Stimulated activated CD8-positive, alpha-beta memory T cell treated with anti-CD3 and anti-CD28 coated beads, Interleukin-15, amount 100 ng/mL, for 48 hours (primary cell): ENCODE results near the gene SLCO4A1.

Experiments
- DNase-seq, 2 donors: peaks; one replicate each; pipeline ENCODE4 v3.0.0-alpha.2; 2020; ENCODE audit warnings: low read depth in 2 of 2

Gene SLCO4A1

DNA sequence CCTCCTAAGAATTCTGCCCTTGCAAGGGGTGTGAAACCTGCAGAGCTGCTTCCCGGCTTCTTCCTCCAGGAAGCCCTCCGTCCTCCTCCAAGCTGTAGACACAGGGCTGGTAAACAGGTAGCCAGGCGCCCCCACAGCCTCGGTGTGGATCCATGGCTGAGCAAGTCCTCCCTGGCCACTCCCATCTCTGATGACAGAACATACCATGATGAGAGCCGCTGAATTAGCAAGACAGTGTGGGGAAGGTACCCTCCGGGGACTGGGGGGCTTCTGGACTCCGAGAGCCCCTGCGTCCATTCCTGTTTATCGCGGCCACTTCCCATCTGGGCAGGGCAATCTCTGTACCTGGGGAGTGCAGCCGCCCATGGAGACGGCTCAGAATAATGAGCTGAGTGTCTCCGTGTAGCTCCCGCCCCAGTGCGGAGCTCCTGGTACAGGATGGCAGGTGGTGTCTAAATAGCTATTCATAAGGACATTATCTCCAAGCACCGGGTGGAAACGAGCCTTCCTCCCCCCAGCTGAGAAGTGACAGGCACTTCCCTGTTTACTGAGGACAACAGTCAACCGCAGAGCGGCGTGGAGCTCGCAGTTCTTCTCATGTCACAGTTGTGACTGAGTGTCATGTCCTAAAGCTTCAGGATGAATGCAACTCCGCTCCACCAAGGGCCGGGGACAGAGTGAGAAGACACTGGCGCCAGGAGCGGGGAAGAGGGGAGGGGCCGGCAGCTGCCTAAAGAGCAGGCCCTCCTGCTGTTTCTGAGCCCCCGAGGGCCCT, 43.7 kb downstream of the SLCO4A1 start:
- DNase-seq: no peak

DNA sequence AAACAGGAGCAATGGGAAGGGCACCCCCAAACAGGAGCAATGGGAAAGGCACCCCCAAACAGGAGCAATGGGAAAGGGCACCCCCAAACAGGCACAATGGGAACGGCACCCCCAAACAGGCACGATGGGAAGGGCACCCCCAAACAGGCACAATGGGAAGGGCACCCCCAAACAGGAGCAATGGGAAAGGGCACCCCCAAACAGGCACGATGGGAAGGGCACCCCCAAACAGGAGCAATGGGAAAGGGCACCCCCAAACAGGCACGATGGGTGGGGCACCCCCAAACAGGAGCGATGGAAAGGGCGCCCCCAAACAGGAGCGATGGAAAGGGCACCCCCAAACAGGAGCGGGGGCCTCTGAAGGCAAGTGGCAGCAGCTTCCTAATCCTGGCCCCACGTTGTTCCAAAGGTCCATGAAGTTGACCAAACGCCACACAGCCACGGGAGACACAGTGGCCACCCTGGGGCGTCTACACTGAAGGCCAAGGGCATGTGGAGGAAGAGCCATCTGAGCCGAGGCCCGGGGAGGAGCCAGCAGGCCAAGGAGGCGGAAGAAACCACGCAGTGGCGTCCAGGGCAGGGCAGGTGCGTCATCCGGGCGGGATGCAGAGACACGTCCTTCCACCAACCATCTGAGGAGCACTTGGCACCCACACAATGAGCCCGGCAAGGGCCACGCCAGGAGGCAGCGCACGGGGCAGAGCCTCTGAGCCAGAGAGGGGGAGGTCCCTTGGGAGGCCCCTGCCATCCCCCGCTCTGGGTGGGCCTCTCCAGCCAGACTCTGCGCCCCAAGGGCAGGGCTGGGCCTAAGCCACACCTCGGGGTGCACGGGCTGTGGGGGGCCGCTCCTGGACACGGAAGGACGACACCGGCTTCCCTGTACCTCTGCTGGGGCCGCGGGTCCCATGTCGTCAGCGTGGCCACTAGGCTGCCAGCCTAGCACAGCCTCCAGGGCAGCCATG, 44.8 kb downstream of the SLCO4A1 start:
- no peak for DNase-seq

DNA sequence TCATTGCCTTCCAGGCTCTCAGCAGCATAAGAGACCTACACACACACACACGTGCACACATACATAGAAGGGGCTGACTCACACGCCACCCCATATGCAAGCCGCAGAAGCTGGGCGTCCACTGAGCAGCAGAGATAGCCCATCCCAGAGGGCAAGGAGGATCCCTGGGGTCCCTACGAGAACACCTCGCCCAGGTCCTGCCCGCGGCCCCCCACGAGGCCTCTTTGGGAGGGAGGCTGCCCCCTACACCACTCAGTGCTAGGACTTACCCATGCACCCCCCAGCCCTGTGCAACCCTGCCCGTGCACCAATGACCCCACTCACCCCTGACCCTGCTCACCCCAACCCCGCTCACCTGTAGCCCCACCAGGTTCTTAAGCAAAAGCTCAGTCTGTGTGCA, 45.8 kb downstream of the SLCO4A1 start:
- DNase-seq: no peak

DNA sequence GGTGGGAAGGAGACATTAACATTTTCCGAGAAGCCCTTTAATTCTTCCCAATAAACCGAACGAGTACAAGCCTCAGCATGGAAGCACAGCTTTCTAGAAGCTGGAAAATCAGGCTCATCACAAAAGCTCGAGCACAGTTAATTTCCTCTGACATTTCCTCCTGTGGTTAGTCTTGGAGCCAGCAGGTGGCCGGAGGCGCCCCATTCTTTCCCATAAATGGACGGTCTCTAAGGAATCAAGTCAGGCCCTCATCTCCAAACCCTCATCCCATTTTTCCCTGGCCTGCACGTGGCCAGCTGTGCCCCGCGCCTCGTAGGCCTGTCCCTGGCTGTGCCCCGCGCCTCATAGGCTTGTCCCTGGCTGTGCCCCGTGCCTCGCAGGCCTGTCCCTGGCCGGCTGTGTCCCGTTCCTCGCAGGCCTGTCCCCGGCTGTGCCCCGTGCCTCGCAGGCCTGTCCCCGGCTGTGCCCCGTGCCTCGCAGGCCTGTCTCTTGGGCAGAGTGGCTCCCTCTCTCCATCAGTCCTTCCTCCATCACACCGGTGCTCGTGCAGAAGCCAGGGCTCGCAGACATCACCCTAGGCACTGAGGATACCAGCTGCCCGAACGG, 46.7 kb downstream of the SLCO4A1 start:
- DNase-seq: no peak

DNA sequence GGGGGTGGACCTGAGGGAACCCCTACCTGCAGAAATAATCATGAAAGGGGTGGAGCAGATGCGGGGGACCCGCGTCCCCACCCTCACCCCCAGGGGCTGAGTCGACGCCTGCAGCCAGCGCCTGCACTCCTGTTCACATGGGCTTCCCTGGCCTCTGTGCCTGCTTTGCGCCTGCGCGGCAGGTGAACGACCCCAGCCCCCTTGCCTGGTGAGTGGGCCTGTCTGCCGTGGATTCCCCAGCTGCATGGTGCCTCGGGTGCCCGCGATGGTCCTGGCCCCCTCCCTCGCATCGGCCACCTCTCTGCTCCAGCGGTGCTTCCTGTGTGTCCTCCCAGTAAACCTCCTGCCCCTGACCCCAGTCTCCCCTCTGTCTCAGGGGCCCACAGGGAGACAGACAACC, 47.6 kb downstream of the SLCO4A1 start:
- no peak for DNase-seq

DNA sequence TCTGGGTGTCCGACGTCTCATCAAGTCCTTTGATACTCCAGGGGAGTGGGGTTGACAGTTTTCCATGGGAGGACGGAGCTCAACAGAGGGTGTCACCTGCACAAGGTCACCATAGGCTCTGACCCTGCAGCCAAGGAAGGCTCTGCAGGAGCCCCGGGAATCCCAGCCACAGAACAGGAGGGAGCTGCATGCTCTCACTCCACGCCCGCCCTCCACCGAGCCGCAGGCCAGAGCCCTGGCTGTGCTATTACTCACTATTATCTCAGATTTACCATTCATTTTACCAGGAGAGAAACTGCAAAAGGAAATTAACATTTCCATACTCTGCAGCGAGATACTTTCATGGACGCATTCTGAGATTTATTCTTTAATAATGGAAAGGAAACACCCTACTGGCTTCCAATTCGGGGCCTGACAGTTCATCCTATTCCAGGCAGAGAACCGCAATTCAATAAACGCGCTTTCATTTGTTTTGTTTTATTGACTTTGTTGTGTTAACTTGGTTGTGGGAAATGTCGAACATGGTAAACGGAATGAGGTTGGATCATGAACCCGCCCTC, 48.0 kb downstream of the SLCO4A1 start:
- DNase-seq: no peak

DNA sequence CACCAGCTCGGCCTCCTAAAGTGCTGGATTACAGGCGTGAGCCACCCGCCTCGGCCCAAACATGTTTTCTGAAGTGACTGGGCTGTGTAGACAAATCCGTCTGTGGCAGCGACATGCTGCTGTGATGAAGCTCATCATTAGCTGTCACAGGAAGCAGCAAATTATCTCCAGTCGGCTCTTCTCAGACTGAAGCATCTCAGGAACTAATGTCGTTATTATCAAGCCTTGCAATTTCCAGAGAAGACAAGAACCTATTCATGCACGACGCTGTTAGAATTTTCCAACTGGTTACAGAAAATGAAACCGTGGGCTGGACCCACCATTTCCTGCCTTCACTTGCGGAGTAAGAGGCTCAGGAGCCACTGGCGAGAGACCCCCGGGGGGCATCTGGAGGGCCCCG, 49.2 kb downstream of the SLCO4A1 start:
- no peak for DNase-seq

DNA sequence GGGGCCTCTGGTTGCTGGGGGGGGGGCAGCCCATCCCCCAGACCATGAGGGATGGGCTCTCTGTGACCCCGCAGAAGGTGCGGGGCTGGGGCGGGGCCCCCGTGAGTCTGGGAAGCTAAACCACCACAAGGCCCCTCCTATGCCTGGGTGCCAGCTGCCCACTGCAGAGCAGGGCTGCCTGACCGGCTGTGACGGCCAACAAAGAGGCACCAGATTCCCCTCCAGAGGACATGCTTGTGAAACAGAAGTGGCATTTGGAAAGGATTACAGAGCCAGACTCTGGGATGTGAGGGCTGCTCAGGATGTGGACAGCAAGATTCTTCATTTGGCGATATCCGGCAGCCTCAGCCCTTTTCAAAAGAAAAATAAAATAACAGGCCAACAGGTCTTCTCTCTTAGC, 49.9 kb downstream of the SLCO4A1 start:
- no peak for DNase-seq

DNA sequence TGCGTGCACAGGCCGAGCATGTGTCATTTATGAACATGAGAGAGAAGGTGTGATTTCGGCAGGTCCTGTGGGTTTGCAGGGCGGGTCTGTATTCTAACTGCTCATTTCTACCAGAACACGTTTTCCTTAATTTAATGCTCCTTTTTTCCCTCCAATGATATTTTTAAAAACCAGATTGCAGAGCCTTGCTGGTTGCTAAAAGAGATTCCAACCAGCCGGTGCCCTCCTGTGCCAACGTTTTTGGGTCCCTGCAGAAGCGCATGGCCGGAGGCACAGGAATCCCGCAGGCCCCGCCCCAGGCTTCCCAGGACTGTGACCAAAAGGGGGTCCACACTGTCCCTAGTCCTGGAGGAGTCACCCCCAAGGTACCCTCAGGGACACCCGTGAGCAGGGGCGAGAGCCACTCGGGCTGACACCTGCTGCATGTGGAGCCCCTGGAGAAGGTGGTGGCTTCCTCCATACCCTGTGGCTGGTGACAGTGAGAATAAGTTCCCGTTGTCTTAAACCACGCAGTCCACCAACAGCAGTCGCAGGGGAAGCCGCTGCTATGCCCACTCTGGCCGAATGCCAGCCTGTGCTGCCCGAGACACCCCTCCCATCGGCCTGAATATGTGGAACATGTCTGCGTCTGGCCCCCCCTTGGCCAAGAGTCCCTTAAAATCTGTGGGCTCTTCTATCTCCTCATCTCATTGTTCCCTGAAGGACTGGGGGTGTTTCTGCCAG, 50.7 kb downstream of the SLCO4A1 start:
- no peak for DNase-seq

DNA sequence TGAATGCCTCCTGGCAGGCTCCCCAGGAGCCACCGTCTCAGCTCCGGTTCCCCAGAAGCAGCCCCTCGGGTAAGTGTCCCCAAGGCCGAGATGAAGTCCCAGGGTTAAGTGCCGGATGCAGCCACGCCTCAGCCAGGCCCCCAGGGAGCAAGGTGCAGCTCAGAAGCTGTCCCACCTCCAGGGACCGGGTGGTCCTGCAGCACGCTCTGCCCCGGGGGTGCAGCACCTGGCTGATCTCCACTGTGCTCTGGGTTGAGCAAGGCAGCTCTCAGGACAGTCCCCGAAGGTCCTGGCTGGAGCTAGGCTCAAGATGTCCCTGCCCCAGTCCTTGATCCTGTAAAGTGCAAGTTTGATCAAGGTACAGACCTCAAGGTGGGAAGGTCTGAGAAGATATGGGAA, 51.2 kb downstream of the SLCO4A1 start:
- DNase-seq: no peak

DNA sequence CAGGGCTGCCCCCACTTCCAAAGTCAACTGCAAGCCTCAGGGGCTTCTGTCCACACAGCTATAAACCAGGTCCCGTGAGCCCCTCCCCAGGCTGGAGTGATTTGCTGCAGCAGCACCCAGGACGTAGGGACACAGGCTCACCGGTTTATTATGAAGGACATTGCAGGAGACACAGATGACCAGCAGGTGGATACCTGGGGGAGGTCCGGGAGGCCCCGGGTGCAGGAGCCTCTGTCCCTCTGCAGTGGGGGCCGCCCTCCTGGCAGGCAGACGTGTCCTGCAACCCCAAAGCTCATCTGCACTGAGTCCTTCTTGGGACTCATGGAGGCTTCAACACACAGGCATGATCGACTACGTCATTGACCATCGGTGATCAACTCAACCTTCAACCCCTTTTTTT, 51.8 kb downstream of the SLCO4A1 start:
- DNase-seq: no peak

DNA sequence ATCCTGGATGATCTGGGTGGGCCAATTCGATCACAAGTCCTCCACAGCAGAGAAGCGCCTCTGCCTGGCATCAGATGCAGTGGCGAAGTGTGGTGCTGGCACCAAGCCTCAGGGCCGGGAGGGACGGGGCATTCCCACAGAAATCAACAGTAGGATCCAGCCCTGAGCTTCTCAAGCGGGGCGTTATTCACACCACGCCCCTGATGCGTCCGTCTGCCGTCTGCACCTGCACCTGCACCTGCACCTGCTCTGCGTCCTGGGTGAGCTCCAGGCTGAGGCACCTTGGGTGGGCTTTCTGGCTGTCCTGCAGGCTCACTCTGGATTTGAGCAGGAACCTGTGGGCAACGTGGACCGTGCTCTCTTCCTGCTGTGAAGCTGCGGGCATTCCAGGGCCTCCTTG, 52.6 kb downstream of the SLCO4A1 start:
- no peak for DNase-seq

DNA sequence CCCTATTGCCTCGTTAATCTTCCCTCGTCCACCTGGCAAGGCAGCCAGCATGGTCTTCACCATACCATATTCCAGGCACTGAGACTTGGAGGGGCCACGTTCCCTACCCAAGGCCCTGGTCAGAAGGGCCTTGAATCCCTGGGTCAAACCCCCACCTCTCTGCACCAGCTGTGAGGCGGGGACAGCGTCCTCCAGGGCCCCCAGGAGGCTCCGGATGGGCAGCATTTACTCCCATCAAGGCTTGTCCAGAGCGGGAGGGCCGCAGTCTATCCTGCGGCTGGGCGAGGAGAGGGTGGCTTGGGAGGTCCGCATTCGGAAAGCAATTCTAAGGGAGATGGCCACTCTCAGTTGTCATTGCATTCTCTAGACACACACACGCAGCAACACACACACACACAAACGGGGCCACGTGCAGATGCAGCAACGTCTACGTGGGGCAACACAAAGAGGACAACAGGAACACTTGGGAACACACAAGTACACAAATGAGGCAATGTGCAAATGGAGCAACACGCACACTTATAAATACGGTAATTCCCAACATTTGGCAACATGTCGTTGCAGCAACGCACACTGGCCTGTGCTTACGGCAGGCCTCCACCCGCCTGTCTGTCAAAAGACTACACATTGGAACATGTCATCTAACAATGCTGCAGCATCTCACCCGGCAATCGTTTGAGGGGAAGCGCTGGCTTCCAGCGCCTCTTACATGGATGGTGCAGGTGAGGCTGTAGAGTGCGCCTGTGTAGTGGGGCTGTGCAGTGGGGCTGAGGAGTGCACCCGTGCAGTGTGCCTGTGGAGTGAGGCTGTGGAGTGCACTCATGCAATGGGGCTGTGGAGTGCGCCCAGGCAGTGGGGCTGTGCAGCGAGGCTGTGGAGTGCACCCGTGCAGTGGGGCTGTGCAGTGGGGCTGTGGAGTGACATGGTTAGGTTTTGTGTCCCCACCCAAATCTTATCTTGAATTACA, 53.4 kb downstream of the SLCO4A1 start:
- no peak for DNase-seq

DNA sequence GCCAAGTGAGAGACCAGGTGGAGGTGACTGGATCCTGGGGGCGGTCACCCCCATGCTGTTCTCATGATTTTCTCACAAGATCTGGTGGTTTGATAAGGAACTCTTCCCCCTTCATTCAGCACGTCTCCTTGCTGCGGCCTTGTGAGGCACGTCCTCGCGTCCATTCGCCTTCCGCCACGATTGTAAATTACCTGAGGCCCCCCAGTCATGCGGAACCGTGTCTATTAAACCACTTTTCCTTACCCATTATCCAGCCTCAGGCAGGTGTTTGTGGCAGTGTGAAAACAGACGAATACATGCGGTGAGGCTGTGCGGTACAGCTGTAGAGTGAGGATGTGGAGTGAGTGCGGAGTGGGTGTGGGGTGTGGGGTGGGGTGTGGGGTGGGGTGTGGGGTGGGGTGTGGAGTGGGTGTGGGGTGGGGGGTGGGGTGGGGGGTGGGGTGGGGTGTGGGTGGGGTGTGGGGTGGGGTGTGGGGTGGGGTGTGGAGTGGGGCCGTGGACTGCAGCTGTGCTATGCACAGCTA, 54.2 kb downstream of the SLCO4A1 start:
- DNase-seq: no peak

DNA sequence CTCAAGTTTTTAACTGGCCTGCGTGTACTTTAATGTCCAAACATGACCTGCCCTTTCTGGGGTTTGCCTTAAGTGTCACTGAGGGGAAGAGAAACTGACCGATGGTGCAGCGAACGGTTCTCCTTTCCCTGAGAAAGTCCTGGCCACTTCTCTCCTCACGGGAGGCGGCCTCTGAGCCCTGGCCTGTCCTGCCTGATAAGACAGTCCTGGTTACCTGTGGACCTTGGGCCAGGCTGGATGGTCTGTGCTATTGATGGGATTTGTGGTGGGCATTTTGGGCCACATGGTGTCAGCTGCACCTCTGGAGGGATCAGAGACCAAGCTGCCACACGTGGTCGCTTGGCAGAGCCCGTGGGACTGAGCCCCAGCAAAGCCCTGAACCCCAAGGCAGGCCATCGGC, 54.7 kb downstream of the SLCO4A1 start:
- DNase-seq: no peak

DNA sequence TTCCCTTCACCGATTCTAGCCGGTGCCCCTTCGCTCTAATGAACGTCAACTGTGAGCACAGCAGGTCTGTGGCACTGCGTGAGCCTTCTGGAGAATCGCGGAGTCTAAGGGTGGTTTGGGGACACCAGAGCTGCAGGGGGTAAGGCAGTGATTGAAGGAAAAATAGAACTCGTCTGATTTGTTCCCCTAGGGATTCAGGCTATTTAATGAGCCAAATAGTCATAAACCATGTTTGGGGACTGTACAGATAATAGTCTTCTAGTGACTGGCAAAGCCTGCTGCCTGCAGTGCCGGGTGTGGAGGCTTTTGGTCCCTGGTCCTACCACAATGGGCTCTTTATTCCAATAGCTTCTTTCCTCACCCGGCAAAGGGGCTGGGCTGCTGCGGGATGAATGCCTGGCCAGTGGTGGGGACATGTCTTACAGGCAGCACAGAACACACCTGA, 55.2 kb downstream of the SLCO4A1 start:
- no peak for DNase-seq

DNA sequence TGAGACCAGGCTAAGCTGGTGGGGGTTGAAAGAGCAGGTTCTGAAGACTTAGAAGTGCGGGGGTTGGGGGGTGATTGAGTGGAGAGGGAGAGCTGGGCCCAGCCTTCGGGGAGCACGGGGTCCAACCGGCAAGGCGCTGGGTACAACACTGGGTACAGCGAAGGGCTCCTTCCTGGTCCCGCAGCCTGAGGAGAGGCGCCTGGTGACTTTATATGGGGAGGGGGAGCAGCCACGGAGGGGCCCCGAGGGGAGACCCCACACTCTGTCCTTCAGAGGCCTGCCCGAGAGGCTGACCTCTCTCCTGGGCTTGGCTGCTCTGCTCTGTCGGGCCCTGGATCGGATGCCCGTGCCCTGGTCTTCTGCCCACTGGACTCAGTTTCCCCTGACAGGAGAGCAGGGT, 55.9 kb downstream of the SLCO4A1 start:
- DNase-seq: no peak

DNA sequence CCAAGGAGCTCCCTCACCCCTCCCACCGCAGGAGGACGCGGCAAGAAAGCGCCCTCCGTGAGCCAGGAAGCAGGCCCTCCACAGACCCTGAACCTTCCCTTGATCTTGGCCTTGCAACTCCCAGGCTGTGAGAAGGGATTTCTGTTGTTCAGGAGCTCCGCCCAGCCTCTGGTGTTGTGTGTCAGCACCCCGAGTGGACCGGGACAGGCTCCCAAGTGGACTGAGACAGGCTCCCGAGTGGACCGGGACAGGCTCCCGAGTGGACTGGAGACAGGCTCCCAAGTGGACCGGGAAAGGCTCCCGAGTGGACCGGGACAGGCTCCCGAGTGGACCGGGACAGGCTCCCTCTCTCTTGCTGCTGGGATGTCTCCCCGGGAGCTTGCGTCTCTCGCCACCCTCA, 57.0 kb downstream of the SLCO4A1 start:
- no peak for DNase-seq

DNA sequence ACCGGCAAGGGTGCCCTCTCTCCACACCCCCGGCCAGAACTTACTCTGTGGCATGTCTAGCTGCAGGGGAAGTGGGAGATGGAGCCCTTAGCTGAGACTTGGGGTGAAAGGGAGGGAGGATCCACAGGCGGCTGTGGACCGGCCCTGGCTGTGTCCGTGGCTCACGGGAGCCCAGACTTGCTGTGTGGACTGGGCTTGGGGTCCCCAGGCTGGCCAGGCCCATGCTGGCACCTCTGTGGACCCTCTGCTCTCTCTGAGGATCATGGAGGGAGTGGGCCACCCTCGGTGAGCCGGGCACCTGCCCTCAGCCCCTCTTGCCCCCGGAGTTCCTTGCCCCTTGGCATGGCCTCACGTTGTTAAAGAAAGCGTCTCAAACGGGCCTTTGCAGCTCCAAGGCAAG, 57.4 kb downstream of the SLCO4A1 start:
- DNase-seq: no peak

DNA sequence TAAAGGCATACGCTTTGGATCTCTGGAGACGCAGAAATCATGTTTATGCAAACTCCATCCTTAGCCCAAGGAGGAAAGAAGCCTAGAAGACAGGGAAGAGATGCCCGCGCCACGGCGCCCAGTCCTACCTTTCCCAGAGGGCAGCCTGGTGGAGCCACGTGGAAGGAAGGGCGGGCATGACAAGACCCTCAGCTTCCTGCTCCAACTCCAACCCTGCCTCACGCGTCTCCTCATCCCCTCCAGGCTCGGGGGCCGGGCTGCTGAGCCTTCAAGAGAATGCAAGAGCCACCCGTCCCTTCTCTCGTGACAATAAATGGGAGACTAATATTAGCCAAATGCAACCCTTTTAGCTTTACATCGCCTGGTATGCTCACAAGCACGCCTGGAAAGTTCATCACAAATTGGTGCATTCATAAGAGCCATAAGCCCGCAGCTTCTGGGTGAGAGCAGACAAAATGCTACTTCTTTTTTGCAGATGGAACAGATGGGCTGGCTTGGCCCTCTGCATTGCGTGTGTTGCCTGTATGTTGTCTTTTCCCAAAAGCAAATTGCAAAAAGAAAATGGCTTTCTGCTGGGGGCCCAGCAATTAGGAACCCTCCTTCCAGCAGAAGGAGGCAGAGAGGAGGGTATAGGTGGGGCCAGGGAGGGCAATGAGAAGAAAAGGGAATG, 58.1 kb downstream of the SLCO4A1 start:
- no peak for DNase-seq
